Activated T-helper 1 cell treated with anti-CD3 and anti-CD28 coated beads, Interleukin-12 subunit alpha, Interleukin-12 subunit beta, Interleukin-2, Interleukin-4 antibody, amounts not matched to agents 30 ng/mL and 10 ng/mL and 1 ng/mL, durations not matched to agents 14 hours and 24 hours and 36 hours (primary cell): ENCODE results near the gene DNAJB11. TPM values are rescaled to one million over a fixed set of nuclear protein-coding genes. Genes with fewer than 3 reads are reported as not detected.
"Not testable (repeated sequence)": the region's sequence is repeated elsewhere in the genome, so short reads cannot be mapped to it uniquely, and the experiment has no call there.

Source experiments
- DNase-seq: peaks from one replicate; pipeline ENCODE4 v3.0.0; 2021; ENCODE audit warnings: low spot score
- H3K27ac Mint-ChIP-seq: one replicate; pipeline ENCODE4 v1.8.0; 2021; ENCODE audit warnings: mild to moderate bottlenecking, mixed read lengths
- H3K27me3 Mint-ChIP-seq: one replicate; pipeline ENCODE4 v1.8.0; 2022; ENCODE audit warnings: mild to moderate bottlenecking, moderate library complexity, mixed read lengths; ENCODE audit not compliant: insufficient read depth
- H3K36me3 Mint-ChIP-seq: one replicate; pipeline ENCODE4 v1.8.0; 2021; ENCODE audit warnings: low read depth, mixed read lengths
- H3K4me1 Mint-ChIP-seq: one replicate; pipeline ENCODE4 v1.8.0; 2021; ENCODE audit warnings: low read depth, mixed read lengths
- H3K4me3 Mint-ChIP-seq: one replicate; pipeline ENCODE4 v1.8.0; 2021; ENCODE audit warnings: mild to moderate bottlenecking, moderate library complexity, mixed read lengths
- H3K9me3 Mint-ChIP-seq: one replicate; pipeline ENCODE4 v1.8.0; 2021; ENCODE audit warnings: mixed read lengths
- intact Hi-C: fragments of 100-400 bp; cut with micrococcal nuclease; formaldehyde crosslinking; loops from one replicate; pipeline ENCODE4 v1.15.1; 2024
- total RNA-seq: library from RNA; stranded (reverse); gene quantifications from 2 replicates; pipeline ENCODE4 v1.2.3, GENCODE V29; 2022

DNAJB11 gene
- total RNA-seq, 1 donor from 2014 or later: 75.8 TPM

DNA sequence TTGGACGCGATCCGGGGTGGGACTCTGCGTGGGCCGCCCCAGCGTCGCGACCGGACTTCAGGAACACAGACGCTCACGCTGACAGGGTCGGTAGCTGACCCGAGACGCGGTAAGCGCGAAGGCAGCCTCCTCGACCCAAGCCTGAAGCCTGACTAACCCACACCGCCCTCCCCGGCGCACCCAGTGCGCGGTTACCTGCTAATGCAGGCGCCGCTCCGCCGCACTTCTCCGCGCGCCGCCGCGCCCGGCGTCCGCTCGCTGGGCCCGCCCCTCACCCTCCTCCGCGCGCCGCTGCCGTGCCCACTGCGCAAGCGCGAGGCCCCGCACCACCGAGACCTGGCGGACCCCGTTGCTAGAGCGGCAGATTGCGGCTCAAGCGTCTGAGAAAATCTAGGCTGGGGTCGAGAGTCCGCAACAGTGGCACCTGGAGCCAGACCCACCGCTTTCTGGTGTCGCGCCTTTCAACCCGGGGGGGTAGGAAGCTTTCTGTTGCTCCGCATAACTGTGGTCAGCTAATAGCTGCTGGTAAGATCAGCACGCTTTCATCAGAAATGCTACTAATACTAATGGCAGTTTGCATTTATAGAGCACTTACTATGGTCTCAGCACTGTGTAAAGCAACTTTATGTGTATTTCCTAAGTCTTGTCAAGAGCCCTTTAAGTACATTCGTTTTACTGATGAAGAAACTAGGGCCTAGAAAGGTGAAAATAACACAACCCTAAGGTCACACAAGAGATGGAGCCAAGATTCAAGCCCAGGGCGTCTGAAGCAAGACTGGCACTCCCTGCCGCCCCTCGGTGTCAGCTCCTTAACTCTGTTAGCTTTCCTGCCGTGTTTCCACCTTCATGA lies 3.2 kb upstream of the DNAJB11 start, which contains the start of gene TBCCD1:
Gene TBCCD1, minus strand, starts transcription at position 268 of the 850 bp plus-strand sequence. CDS start 3,010 bp downstream, outside the sequence.
- Mint-ChIP-seq H3K9me3 (no peaks in the 10 kb centered on the region), H3K4me1 (peaks cover 67% of the 10 kb centered on the region), H3K4me3 (peak within 1 kb of the TSS; percentile 98)

DNA sequence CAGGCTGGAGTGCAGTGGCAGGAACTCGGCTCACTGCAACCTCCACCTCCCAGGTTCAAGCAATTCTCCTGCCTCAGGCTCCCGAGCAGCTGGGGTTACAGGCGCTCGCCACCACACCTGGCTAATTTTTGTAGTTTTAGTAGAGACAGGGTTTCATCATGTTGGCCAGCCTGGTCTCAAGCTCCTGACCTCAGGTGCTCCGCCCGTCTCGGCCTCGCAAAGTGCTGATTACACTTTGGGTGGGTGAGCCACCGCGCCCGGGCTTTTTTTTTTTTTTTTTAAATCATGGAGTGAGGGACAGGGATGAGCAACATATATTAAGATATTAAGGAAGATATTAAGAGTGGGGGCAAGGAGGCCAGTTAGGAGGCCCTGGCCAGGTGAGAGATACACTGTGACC lies 1.2 kb upstream of the DNAJB11 start:
- intact Hi-C loops: loop anchor here (5.0 kb wide), 1 partner anchor 568 kb away; the partner anchor contains the start of gene RPL39L
- Mint-ChIP-seq H3K4me1 (peaks cover 60% of the 10 kb centered on the region), H3K36me3 (peaks cover 13% of the 10 kb centered on the region), H3K4me3 (peak overlapping the region; percentile 91), H3K27ac (peak overlapping the region; percentile 99)
- not testable (repeated sequence) for DNase-seq, H3K27me3 Mint-ChIP-seq, H3K9me3 Mint-ChIP-seq

More for the DNA sequence above, 3.2 kb upstream of the DNAJB11 start, which contains the start of gene TBCCD1:
- peak; percentile 95 for DNase-seq
- Mint-ChIP-seq H3K27me3 (no peaks in the 10 kb centered on the region), H3K36me3 (peaks cover 13% of the 10 kb centered on the region), H3K27ac (peak within 1 kb of the TSS; percentile 95)
- intact Hi-C loops: loop anchor here (1.0 to 5.0 kb wide), 4 partner anchors 308 to 590 kb away; partner anchors contain the start of genes ETV5 and RPL39L

DNA sequence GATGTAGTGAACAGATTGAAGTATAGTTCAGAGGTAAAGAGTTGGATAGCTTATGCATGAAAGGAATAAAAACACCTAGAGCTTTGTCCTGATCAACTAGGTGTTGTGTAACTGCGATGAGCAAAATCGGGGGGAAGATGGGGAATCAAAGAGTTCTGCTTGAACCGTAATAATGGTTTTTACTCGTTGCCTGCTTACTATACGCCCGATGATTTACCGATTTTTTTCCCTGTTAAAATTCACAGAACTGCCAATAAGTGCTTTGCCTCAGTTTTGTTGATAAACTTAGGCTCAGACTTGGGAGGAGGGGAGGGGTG lies 783 bp upstream of the DNAJB11 start:
- peak overlapping the region; percentile 99 for H3K27ac Mint-ChIP-seq
- intact Hi-C loops: loop anchor here (1.0 to 5.0 kb wide), 10 partner anchors 19 to 983 kb away; partner anchors contain the start of genes EIF4A2, RFC4, RPL39L and SENP2
- peaks cover 14% of the 10 kb centered on the region for H3K36me3 Mint-ChIP-seq
- H3K27me3 Mint-ChIP-seq: no peaks in the 10 kb centered on the region
- no peak for DNase-seq
- H3K9me3 Mint-ChIP-seq: no peaks in the 10 kb centered on the region
- H3K4me1 Mint-ChIP-seq: peaks cover 60% of the 10 kb centered on the region
- H3K4me3 Mint-ChIP-seq: peak overlapping the region; percentile 91

DNA sequence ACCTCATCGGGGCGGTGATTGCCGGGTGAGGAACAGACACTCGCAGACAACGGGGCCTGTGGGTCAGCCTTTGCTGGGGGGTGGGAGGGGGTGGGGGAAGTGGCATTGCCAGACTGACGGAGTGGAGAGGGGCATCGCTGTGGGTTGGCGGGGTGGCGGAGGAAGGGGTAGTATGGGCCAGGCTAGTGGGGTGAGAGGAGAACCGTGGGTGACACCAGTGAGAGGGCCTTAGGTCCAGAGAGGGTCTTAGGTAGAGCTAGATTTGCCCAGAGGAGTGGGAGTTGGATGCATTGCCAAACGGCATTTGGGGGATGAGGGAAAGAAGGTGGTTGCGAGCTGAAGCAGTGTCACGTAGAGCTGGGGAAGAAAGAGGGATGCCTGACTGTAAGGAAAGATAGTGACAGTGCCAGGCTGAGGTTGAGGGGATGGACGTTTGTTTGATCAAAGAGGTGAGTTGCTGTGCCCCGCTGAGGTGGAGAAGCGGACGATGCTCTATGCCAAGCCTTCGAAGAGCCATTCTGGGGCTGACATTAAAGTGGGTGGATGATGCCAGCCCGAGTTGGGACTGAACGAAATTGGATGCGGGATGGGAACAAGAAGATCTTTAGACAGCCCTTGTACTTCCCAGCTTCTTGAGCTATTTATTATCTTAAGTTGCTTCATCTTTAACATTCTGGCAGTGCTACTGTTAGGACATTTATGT lies 572 bp downstream of the DNAJB11 start:
- Mint-ChIP-seq H3K4me3 (peak overlapping the region; percentile 91), H3K27ac (peak overlapping the region; percentile 99), H3K27me3 (no peaks in the 10 kb centered on the region), H3K9me3 (no peaks in the 10 kb centered on the region), H3K4me1 (peaks cover 54% of the 10 kb centered on the region), H3K36me3 (peaks cover 25% of the 10 kb centered on the region)
- DNase-seq: no peak
- intact Hi-C loops: loop anchor here (1.0 to 5.0 kb wide), 9 partner anchors 18 to 985 kb away; partner anchors contain the start of genes EIF4A2, RFC4, SENP2 and ST6GAL1

DNA sequence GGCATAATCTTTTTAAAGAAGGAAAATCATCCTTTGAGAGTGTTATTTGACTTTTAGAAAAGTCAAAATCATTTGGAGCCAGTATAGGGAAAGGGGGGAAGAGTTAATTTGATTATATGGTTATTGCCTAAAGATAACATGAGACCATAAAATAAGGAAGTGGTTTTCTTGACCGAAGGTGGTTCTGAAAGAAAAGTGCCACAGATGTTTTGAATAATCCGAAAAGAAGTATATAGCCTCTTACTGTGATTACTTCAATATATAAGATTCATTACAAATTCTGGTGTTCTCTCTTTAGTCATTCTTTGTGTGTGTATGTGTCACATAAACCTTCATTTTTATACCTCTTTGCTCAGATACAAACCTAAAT lies 1.1 kb downstream of the DNAJB11 start:
- intact Hi-C loops: loop anchor here (2.0 to 5.0 kb wide), 2 partner anchors 17 to 361 kb away; partner anchors contain the start of gene ST6GAL1
- H3K27ac Mint-ChIP-seq: peak overlapping the region; percentile 99
- no peaks in the 10 kb centered on the region for H3K27me3 Mint-ChIP-seq
- H3K4me3 Mint-ChIP-seq: peak overlapping the region; percentile 91
- DNase-seq: no peak
- H3K36me3 Mint-ChIP-seq: peaks cover 29% of the 10 kb centered on the region
- H3K4me1 Mint-ChIP-seq: peaks cover 49% of the 10 kb centered on the region
- no peaks in the 10 kb centered on the region for H3K9me3 Mint-ChIP-seq

DNA sequence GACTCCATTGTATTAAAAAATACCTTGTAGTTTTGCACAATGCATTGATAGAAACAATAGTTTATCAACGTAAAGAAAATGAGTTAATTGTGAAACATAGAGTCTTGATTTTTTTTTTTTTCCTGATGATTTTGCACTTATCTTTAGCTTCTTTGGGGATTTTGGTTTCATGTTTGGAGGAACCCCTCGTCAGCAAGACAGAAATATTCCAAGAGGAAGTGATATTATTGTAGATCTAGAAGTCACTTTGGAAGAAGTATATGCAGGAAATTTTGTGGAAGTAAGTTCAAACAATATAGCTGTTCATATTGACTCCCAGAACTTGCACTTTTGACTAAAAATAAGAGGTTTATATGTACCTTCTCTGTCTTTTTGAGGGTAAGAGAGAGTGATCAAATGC lies 7.0 kb downstream of the DNAJB11 start:
- intact Hi-C loops: no loop called here
- Mint-ChIP-seq H3K27me3 (no peaks in the 10 kb centered on the region), H3K36me3 (peaks cover 57% of the 10 kb centered on the region), H3K4me3 (no peak overlapping the region), H3K9me3 (no peaks in the 10 kb centered on the region), H3K4me1 (peaks cover 10% of the 10 kb centered on the region), H3K27ac (no peak overlapping the region)
- DNase-seq: no peak

DNA sequence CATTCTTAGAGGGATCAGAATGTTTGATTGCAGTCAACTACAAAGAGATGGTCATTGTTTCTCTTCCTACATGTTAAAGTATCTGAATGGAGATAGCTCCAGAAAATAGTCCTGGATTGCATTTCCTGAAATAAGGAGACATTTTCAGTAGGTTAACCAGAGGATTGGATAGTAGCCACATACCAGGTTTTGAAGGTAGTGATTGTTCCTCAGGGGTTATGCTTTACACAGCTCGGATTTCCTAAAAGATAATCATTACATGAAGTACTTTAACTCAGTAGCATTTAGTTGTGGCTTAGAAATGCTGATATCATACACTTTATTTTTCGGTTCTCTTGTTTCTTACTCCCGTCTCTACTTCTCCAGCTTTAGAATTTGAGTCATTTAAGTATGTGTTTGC lies 10.3 kb downstream of the DNAJB11 start:
- H3K4me1 Mint-ChIP-seq: no peaks in the 10 kb centered on the region
- H3K27ac Mint-ChIP-seq: no peak overlapping the region
- DNase-seq: no peak
- intact Hi-C loops: no loop called here
- no peak overlapping the region for H3K4me3 Mint-ChIP-seq
- H3K9me3 Mint-ChIP-seq: no peaks in the 10 kb centered on the region
- H3K27me3 Mint-ChIP-seq: no peaks in the 10 kb centered on the region
- H3K36me3 Mint-ChIP-seq: peaks cover 60% of the 10 kb centered on the region

DNA sequence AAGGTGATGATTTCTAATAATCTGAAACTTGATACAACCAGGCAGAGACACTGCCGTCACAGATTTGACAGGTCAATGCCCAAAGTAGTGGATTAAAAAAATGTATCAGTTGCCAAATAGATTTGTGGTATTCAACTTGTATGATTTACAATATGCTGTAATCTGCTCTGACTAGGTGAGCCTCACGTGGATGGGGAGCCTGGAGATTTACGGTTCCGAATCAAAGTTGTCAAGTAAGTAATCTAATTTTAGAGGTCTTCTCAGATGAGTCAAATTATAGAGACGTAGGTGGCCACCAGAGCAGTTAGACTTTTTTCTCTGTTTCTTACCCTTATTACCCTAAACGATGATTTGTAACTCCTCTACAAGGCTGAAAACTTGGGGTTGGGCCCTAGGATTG lies 12.0 kb downstream of the DNAJB11 start:
- Mint-ChIP-seq H3K4me1 (no peaks in the 10 kb centered on the region), H3K27me3 (no peaks in the 10 kb centered on the region), H3K4me3 (no peak overlapping the region), H3K9me3 (no peaks in the 10 kb centered on the region), H3K27ac (no peak overlapping the region), H3K36me3 (peaks cover 54% of the 10 kb centered on the region)
- no peak for DNase-seq
- intact Hi-C loops: no loop called here

DNA sequence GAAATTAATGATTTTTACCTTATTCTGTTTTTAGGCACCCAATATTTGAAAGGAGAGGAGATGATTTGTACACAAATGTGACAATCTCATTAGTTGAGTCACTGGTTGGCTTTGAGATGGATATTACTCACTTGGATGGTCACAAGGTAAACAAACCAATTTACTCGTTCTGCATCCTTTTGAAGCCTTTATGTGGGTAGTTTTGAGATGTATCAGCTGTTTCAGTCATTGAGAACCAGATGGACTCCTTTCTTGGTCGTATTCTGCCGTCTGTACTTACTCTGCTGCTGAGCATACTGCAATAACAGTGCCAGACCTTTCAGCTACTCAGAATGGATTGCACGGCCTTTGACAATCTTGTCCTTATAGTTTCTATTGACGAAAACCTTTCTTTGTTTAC lies 13.3 kb downstream of the DNAJB11 start:
- Mint-ChIP-seq H3K9me3 (no peaks in the 10 kb centered on the region), H3K27me3 (no peaks in the 10 kb centered on the region), H3K4me3 (no peak overlapping the region), H3K27ac (no peak overlapping the region), H3K36me3 (peaks cover 57% of the 10 kb centered on the region), H3K4me1 (peaks cover 7% of the 10 kb centered on the region)
- intact Hi-C loops: no loop called here
- DNase-seq: no peak

DNA sequence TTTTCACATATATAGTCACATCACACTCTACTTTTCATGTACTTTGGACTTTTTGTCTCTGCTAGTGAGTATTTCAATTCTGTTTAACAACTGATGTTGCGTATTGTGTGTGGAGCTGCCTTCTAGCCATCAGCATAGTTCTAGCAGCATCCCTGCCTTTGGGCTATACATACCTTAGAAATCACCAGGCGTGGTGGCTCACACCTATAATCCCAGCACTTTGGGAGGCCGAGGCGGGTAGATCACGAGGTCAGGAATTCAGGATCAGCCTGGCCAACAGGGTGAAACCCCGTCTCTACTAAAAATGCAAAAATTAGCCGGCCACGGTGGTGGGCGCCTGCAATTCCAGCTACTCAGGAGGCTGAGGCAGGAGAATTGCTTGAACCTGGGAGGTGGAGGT lies 15.7 kb downstream of the DNAJB11 start:
- H3K9me3 Mint-ChIP-seq, H3K4me3 Mint-ChIP-seq, DNase-seq, H3K27me3 Mint-ChIP-seq, intact Hi-C loops, H3K27ac Mint-ChIP-seq: not testable (repeated sequence)
- Mint-ChIP-seq H3K4me1 (peaks cover 19% of the 10 kb centered on the region), H3K36me3 (peaks cover 47% of the 10 kb centered on the region)

DNA sequence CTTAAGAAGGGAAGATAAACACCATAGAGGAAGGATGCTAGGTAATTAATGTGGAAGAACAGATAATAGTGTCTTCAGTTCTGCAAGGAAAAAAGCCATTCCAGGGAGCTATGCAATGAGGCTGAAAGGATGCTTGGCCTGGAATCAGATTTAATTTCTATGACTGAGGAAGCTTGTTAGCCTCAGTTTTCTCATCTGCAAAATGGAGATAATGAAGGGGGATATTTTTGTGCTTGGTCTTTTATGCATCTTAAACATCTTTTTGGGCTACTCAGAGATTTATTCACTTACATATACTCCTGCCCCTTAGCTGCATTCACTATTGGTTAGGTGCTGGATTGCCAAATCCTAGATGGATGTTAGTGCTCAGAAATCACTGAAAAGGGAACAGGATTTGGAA lies 16.7 kb downstream of the DNAJB11 start:
- no peak for DNase-seq
- no peak overlapping the region for H3K27ac Mint-ChIP-seq
- intact Hi-C loops: no loop called here
- peaks cover 39% of the 10 kb centered on the region for H3K36me3 Mint-ChIP-seq
- H3K4me3 Mint-ChIP-seq: no peak overlapping the region
- H3K4me1 Mint-ChIP-seq: peaks cover 19% of the 10 kb centered on the region
- H3K9me3 Mint-ChIP-seq: no peaks in the 10 kb centered on the region
- H3K27me3 Mint-ChIP-seq: no peaks in the 10 kb centered on the region

DNA sequence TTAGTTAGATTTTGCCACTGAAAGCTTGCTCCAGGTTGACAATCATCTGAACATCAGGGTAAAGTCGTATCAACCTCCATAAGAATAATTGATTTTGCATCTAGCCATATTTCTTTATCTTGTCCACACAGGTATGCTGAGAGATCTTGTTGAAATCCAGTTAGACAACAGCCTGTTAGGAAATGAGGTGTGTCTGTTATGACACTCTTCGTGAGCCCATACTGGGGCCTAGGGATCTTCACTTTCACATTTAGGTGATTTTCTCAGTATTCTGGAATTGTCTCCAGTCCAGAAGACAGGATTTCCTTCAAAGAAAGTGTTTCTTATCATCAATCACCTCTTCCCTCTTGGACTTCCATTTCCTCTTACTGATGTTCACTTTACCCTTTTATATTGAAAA lies 18.1 kb downstream of the DNAJB11 start:
- Mint-ChIP-seq H3K4me1 (peaks cover 19% of the 10 kb centered on the region), H3K4me3 (no peak overlapping the region), H3K9me3 (no peaks in the 10 kb centered on the region), H3K36me3 (peaks cover 28% of the 10 kb centered on the region), H3K27me3 (no peaks in the 10 kb centered on the region), H3K27ac (no peak overlapping the region)
- DNase-seq: no peak
- intact Hi-C loops: loop anchor here (2.0 kb wide), 1 partner anchor 18 kb away; the partner anchor contains the start of gene DNAJB11

DNA sequence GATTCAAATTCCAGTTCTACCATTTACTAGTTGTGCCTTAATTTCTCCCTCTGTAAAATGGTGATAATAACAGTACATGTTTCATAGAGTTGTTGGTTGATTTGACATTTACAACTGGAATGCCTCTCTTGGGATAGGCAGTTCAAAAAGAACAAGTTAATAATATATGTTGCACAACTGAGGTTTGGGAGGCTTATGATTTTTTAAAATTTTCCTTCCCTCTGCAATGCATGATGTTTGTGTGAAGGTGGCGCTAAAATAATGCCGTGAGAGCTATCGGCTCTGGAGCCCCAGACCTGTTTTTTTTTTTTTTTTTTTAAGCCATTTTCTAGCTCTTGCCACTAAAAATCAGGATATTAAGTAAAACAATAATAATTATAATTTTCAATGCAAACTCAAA lies 18.6 kb downstream of the DNAJB11 start:
- H3K36me3 Mint-ChIP-seq: peaks cover 25% of the 10 kb centered on the region
- no peak for DNase-seq
- no peak overlapping the region for H3K27ac Mint-ChIP-seq
- H3K4me1 Mint-ChIP-seq: peaks cover 19% of the 10 kb centered on the region
- intact Hi-C loops: loop anchor here (2.0 kb wide), 1 partner anchor 18 kb away; the partner anchor contains the start of gene DNAJB11
- no peaks in the 10 kb centered on the region for H3K9me3 Mint-ChIP-seq
- no peaks in the 10 kb centered on the region for H3K27me3 Mint-ChIP-seq
- no peak overlapping the region for H3K4me3 Mint-ChIP-seq
